ENCODE measurements around the gene AP3M1.
"Not testable (repeated sequence)": the region's sequence is repeated elsewhere in the genome, so short reads cannot be mapped to it uniquely, and the experiment has no call there.

Gene AP3M1

GRCh38 chr10:74160013-74160412, 9.4 kb upstream of the AP3M1 start:
- no peak for DNase-seq

GRCh38 chr10:74156919-74157289, 6.3 kb upstream of the AP3M1 start:
- no peak for DNase-seq

- DNase-seq, result no peak
These were observed 3.0 kb upstream of the AP3M1 start for GRCh38 chr10:74153676-74154075.

- no peak for DNase-seq
These were observed 2.5 kb upstream of the AP3M1 start for GRCh38 chr10:74153123-74153522.

GRCh38 chr10:74151879-74152722, 1.5 kb upstream of the AP3M1 start:
- no peak for DNase-seq

DNA sequence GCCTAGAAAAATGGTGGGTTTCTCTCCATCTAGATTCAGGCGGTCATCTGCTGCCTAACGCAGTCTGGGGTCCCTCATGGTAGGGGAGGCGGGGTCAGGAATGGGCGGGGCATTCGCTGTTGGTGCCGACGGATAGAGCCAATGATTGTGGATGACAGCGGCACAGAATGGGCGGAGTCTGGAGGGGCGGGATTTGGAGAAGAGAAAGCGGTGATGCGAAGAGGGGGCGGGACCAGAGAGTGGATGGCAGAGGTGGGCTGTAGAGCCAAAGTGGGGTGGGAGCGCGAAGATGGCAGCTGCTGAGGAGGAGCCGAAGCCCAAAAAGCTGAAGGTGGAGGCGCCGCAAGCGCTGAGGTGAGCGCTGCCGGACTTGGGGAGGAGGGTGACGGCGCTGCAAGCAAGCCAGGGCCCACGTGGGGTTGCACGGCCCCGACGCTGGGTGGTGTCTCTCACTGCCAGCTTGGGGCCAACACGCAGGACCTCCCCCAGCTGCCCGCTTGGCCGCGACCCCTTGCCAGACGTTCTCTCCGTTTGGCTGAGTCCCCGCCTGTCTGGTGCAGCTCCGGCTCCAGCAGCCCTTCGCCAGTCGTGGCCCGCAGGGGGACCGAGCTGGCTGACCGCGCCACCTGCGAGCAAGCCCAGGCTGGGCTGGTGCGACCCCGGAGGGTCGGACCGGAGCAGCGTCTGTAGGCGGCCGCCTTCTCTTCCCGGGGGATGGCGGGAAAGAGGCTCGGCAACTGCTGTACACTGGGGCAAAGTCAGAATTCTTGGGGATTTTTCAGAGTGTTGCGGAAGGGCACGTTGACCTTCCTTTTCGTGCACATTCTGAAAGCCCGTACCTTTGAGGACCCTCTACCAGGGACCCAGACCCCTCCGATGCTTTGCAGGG, 606 bp upstream of the AP3M1 start, which contains the start of gene ADK:
TSS of gene ADK (plus strand) at position 232 of the 889 bp plus-strand sequence. CDS start at position 290, 58 bp downstream.
- peak; percentile 70 for DNase-seq

GRCh38 chr10:74146980-74147379, 3.6 kb downstream of the AP3M1 start:
- not testable (repeated sequence) for DNase-seq

DNA sequence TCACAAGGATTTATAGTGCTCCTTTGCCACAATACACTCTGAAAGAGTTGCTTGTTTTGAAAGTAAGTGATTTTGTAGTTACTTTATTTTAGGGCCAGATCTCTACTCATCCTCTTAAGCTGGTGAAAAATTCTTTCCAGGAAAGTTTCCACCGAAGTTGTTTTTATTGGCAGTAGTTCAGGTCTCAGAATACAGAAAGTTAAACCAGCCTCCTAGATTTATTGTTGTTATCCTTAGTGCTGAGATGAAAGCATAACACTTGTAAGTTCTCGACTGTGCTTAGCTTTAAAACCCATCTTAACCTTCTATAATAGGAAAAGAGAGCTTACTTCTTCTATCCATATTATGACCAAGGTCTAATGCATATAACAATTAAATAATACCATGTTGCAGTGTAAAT, 5.5 kb downstream of the AP3M1 start:
- DNase-seq, result no peak

GRCh38 chr10:74140553-74140952, 10.1 kb downstream of the AP3M1 start:
- DNase-seq, result no peak

GRCh38 chr10:74139981-74140380, 10.6 kb downstream of the AP3M1 start:
- no peak for DNase-seq

- DNase-seq, result not testable (repeated sequence)
These were observed 12.0 kb downstream of the AP3M1 start for GRCh38 chr10:74138596-74138995.

GRCh38 chr10:74137992-74138391, 12.6 kb downstream of the AP3M1 start:
- DNase-seq, result no peak

GRCh38 chr10:74135452-74135851, 15.2 kb downstream of the AP3M1 start:
- DNase-seq, result no peak

- DNase-seq, result no peak
These were observed 16.5 kb downstream of the AP3M1 start for GRCh38 chr10:74133923-74134820.

DNA sequence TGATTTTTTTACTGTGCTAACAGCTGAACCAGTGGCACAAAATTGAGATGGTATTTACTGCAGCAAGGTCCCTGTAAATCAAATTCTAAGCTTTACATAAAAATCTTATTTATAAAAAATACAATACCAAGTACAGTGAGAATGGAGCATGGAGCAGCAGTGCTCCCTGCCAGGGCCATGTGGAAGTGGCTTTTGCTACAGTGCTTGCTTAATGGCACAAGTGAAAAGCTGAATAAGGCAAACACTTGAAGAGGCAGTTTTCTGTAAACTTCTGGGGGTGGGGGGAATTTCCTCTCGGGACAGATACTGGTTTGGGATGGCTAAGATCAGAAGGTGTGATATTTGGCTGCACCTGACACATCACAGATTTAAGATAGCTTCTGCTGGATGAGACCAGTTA, 27.5 kb downstream of the AP3M1 start:
- DNase-seq, result no peak

- DNase-seq, result no peak
These were observed 28.6 kb downstream of the AP3M1 start for GRCh38 chr10:74122060-74122459.

- DNase-seq, result no peak
These were observed 29.3 kb downstream of the AP3M1 start for GRCh38 chr10:74121368-74121767.

DNA sequence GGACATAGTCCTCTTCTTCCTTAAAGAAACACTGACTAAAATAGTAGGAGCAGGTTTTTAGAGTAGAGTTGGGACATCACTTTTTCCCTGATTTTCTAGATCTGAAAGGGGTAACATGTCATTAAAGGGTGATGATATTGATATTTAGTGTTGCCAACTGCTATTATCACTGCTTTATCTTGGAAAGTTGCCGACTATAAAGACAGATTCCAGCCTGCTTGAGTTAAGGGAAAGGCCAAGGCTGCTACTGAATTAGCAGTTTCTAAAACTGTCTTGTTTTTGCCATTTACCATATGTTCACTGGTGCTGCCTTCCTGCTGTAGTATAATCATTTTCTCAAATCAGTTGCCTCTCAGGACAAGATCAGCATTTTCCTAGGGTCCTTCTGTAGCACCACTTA, 29.7 kb downstream of the AP3M1 start:
- DNase-seq, result no peak

DNA sequence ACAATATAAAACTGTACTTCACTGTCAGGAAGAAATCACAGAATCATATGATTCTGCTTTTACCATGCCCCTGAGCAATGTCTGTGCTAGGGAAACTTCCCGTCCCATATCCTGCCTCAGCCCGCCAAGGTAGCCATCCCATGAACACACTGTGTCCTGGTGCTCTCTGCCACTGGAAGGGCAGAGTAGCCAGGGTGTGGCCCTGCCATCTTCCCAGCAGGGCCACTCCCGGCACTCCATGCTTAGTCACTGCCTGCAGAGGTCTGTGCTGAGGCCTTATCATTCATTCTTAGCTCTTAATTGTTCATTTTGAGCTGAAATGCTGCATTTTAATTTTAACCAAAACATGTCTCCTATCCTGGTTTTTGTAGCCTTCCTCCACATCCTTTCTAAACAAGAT, 31.8 kb downstream of the AP3M1 start:
- no peak for DNase-seq

- no peak for DNase-seq
These were observed 32.9 kb downstream of the AP3M1 start for GRCh38 chr10:74117738-74118137.

GRCh38 chr10:74114041-74114448, 36.6 kb downstream of the AP3M1 start:
- DNase-seq, result no peak

GRCh38 chr10:74113546-74113945, 37.1 kb downstream of the AP3M1 start:
- DNase-seq, result no peak

DNA sequence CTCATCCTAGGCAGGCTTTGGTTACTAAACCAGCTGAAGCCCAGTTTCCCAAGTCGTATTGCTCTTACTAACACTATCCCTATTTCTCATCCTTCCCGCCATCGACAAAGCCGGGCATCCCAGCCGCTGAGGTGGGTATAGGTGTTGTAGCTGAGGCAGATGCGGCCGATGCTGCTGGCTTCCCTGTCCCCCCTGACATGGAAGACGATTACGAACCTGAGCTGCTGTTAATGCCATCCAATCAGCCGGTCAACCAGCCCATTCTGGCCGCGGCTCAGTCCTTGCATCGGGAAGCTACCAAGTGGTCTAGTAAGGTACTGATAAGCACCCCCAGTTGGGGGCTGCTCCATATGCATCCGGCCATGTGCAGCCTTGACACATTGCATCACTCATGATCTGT, 38.8 kb downstream of the AP3M1 start:
- no peak for DNase-seq

Data from SIG-M5 (cell line).